ENCODE data around the gene CTNNBIP1.

- TF ChIP-seq SIN3A (IDR thresholded peaks at IDR 0.05; ENCODE audit: borderline replicate concordance, insufficient read depth, low read length) (no peak), TAF1 (IDR thresholded peaks at IDR 0.05; ENCODE audit: borderline replicate concordance, insufficient read depth, low read length) (no peak), POLR2AphosphoS5 (IDR thresholded peaks at IDR 0.05; ENCODE audit: low read depth, low read length) (no peak), REST (IDR thresholded peaks at IDR 0.05; ENCODE audit: insufficient read depth in 1 of 2, low read depth in 2 of 2, low read length in 2 of 2) (no peak), FOXP2 (optimal IDR thresholded peaks at IDR 0.05; ENCODE audit: borderline replicate concordance, extremely low read depth, extremely low read length, insufficient read depth) (no peak)
Measured at GRCh38 chr1:9842781-9843575, 67.1 kb downstream of the CTNNBIP1 start.
